AG04450 (cell line): Measurements from ENCODE around the gene METTL14. TPM values are rescaled to one million over a fixed set of nuclear protein-coding genes. Genes with fewer than 3 reads are reported as not detected.

ENCODE experiments used
- CTCF ChIA-PET: fragments of 300-600, 350-600 bp; formaldehyde crosslinking; extraction: SDS; loops from one replicate; lab custom pipeline; 2022; ENCODE audit warnings: antibody characterized with exemption, inconsistent platforms; lab: Charles Lee
- POLR2A ChIA-PET: fragments of 350-600 bp; formaldehyde crosslinking; extraction: SDS; loops from one replicate; lab custom pipeline; 2021; ENCODE audit warnings: antibody characterized with exemption, inconsistent platforms; lab: Yijun Ruan, JAX
- DNase-seq: peaks from one replicate; pipeline ENCODE4 v3.0.0-alpha.2; 2011; ENCODE audit warnings: low read depth, low spot score
- H3K27ac ChIP-seq: one replicate; pipeline ENCODE4 v1.5.1; 2012; ENCODE audit warnings: low read depth, low read length, control low read depth
- H3K27me3 ChIP-seq: one replicate; pipeline ENCODE4 v1.6.0; 2012; ENCODE audit warnings: low read length; ENCODE audit not compliant: control insufficient read depth, insufficient read depth
- H3K4me3 ChIP-seq: 2 replicates; pipeline ENCODE4 v1.5.1; 2011; ENCODE audit warnings: mild to moderate bottlenecking, low read depth, low read length, control low read depth
- H3K9me3 ChIP-seq: 2 replicates; pipeline ENCODE4 v1.5.1; 2012; ENCODE audit warnings: low read length; ENCODE audit not compliant: control insufficient read depth, insufficient read depth
- polyA plus RNA-seq: library from polyadenylated mRNA; depleted of rRNA; stranded (reverse); fragments of >200 nt; gene quantifications from 2 replicates; pipeline ENCODE4 v1.2.3, GENCODE V29; 2011
- TF ChIP-seq, protein P1 (sequence below): IDR thresholded peaks from 2 replicates; pipeline ENCODE4 v1.5.1; 2011; ENCODE audit warnings: low read depth, low read length, control low read depth, inconsistent platforms

Gene METTL14
- polyA plus RNA-seq, 1 experiment, result 24.6 TPM

DNA sequence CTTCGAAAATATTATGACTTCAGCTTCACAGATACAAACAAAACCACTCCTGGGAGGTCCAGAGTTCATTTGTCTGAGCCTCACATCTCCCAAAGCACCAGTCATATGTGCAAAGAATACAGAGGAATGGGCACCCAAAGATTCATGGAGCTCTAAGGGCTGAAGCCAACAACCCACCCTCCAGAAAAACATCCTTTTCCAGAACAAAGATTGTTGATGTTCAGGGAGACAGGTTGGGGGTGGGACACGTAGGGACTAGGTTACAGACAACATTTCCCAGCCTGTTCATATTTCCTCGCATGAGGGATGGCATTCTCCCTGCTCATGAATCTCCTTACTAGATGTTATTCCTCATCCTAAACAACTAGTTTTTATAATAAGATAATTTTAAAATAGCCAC is 71.2 kb downstream of the METTL14 start:
- no peak for DNase-seq
- no peak overlapping the region for H3K4me3 ChIP-seq
- POLR2A ChIA-PET, result interaction anchor here (0.6 kb wide), 1 partner anchor 46 kb away, joined by 4 read pairs; no protein-coding TSS in a partner anchor
- TF ChIP-seq, protein P1, sequence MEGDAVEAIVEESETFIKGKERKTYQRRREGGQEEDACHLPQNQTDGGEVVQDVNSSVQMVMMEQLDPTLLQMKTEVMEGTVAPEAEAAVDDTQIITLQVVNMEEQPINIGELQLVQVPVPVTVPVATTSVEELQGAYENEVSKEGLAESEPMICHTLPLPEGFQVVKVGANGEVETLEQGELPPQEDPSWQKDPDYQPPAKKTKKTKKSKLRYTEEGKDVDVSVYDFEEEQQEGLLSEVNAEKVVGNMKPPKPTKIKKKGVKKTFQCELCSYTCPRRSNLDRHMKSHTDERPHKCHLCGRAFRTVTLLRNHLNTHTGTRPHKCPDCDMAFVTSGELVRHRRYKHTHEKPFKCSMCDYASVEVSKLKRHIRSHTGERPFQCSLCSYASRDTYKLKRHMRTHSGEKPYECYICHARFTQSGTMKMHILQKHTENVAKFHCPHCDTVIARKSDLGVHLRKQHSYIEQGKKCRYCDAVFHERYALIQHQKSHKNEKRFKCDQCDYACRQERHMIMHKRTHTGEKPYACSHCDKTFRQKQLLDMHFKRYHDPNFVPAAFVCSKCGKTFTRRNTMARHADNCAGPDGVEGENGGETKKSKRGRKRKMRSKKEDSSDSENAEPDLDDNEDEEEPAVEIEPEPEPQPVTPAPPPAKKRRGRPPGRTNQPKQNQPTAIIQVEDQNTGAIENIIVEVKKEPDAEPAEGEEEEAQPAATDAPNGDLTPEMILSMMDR, result no peak
- no peaks in the 10 kb centered on the region for H3K27me3 ChIP-seq
- CTCF ChIA-PET, result interaction anchor here (0.6 to 1.6 kb wide), 3 partner anchors 15 to 415 kb away, joined by 3 to 7 read pairs (median 3); no protein-coding TSS in a partner anchor
- H3K9me3 ChIP-seq, result no peaks in the 10 kb centered on the region
- H3K27ac ChIP-seq, result peak overlapping the region; percentile 32

DNA sequence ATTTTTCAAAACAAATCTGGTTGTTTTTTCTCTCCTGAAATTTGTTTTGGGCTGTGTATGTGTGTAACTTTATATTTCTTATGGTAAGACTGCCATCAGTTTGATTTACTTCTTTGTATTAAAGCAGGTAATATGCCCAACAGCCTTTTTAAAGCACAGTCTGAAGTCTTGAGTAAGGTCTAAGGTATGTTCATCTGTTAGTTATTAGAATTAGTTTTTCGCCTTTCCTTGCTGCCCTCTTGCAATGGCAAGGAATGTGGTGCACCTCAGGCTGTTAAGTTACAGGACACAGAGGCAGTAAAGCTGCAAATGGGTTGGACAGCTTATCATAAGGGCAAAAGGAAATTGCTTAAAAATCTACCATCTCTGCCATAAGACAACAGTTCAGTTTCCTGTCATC is 71.8 kb downstream of the METTL14 start:
- DNase-seq, result no peak
- H3K27me3 ChIP-seq, result no peaks in the 10 kb centered on the region
- no peaks in the 10 kb centered on the region for H3K9me3 ChIP-seq
- ChIA-PET POLR2A (no interaction called here), CTCF (interaction anchor here (0.6 to 1.6 kb wide), 3 partner anchors 15 to 415 kb away, joined by 3 to 7 read pairs (median 3); no protein-coding TSS in a partner anchor)
- TF ChIP-seq, protein P1, result no peak
- no peak overlapping the region for H3K4me3 ChIP-seq
- no peak overlapping the region for H3K27ac ChIP-seq

DNA sequence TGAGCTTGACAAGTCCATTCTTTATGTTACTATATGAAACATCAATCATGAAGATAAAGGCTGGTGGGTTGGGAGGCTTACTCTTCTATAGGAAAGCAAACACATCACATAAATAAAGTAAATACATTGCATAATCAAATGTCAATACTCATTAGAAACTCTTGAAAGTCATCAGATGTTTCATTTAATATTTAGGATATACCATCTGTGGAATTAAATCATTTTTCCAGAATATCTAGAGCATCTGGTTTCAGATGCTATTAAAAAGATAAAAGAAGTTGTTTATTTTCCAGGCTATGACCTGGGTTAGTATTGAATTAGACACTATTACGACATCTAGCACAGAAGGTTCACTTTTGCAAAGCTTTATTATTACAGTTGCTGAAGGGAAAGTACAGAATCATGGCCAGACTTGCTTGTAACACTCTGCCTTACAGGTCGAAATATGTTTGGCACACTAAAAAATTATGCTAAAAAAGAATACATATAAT is 72.6 kb downstream of the METTL14 start:
- POLR2A ChIA-PET, result no interaction called here
- TF ChIP-seq, protein P1, result no peak
- Histone ChIP-seq H3K9me3 (no peaks in the 10 kb centered on the region), H3K4me3 (no peak overlapping the region), H3K27ac (no peak overlapping the region), H3K27me3 (no peaks in the 10 kb centered on the region)
- CTCF ChIA-PET, result no interaction called here
- no peak for DNase-seq

DNA sequence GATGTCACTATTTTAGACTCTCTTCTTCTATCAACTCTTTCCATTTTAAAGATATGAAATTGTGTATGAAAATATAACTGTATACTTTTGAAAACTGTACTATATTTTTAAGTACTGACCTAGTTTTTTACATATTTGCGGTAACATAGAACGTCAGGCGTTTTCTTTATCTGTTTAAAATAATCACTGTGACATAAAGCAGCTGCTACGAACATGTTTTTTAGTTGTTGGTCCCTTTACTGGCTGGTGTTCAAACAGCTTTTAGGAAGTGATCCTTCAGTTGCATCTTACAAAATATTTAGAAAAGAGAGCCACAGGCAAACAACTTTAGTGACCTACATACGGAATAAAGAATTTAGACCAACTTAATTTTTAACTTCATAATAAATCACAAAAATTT is 73.1 kb downstream of the METTL14 start:
- ChIA-PET POLR2A (no interaction called here), CTCF (no interaction called here)
- Histone ChIP-seq H3K9me3 (no peaks in the 10 kb centered on the region), H3K27ac (no peak overlapping the region), H3K4me3 (no peak overlapping the region), H3K27me3 (no peaks in the 10 kb centered on the region)
- TF ChIP-seq, protein P1, result no peak
- no peak for DNase-seq

DNA sequence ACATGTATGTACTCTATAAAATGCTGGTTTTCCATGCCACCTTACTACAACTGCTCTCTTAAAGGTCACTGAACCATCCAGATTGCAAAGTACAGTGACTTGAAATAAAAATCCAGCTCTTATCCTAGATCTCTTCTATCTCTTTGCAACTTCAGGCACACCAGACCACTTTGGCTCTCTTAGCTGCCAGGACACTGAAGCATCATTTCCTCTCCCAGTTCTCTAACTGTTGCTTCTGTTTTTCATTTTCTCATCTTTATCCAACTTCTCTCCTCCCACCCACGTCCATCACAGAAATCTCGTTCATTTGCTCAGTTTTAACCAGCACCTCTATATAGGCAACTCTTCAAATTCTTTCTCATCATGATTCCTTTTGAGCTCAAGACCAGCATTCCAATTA is 74.3 kb downstream of the METTL14 start:
- Histone ChIP-seq H3K27me3 (no peaks in the 10 kb centered on the region), H3K4me3 (no peak overlapping the region), H3K9me3 (no peaks in the 10 kb centered on the region), H3K27ac (no peak overlapping the region)
- ChIA-PET CTCF (interaction anchor here (0.8 to 1.5 kb wide), 4 partner anchors 12 to 131 kb away, joined by 3 to 6 read pairs (median 4); no protein-coding TSS in a partner anchor), POLR2A (interaction anchor here (0.6 kb wide), 1 partner anchor 164 kb away, joined by 5 read pairs; no protein-coding TSS in a partner anchor)
- TF ChIP-seq, protein P1, result no peak
- DNase-seq, result no peak
